Subcutaneous adipose tissue (tissue), 4 donors: ENCODE data around the gene KIRREL3. TPM values are rescaled to one million over a fixed set of nuclear protein-coding genes. Genes with fewer than 3 reads are reported as not detected.

Experiments used
- CTCF ChIP-seq: fragments of 450-650 bp; IDR thresholded peaks from one replicate; pipeline ENCODE4 v1.5.1; 2016; ENCODE audit warnings: low read depth, mild to moderate bottlenecking, control low read depth, antibody characterized with exemption, moderate library complexity
- total RNA-seq, 4 donors: library from RNA; depleted of rRNA; stranded (reverse); fragments of >200 nt; gene quantifications; one replicate each; pipeline ENCODE4 v1.1.0, GENCODE V29; 2016

KIRREL3 gene
- total RNA-seq, 4 donors from 2014 or later = not detected

- no peak for TF ChIP-seq CTCF
Observed at GRCh38 chr11:126627421-126627820, 373.1 kb downstream of the KIRREL3 start.

- no peak for TF ChIP-seq CTCF
Observed at GRCh38 chr11:126624506-126624905, 376.1 kb downstream of the KIRREL3 start.

- TF ChIP-seq CTCF = no peak
Observed at GRCh38 chr11:126619516-126619915, 381.1 kb downstream of the KIRREL3 start.

- no peak for TF ChIP-seq CTCF
Observed at GRCh38 chr11:126615845-126616244, 384.7 kb downstream of the KIRREL3 start.

- TF ChIP-seq CTCF = no peak
Observed at GRCh38 chr11:126613272-126613671, 387.3 kb downstream of the KIRREL3 start.

GRCh38 chr11:126612671-126613070 is 387.9 kb downstream of the KIRREL3 start:
- no peak for TF ChIP-seq CTCF

GRCh38 chr11:126611438-126611837 is 389.1 kb downstream of the KIRREL3 start:
- no peak for TF ChIP-seq CTCF
